ENCODE data around the gene NELFB.

Gene NELFB

GRCh38 chr9:137281345-137282116 is 26.4 kb downstream of the NELFB start:
- DNase-seq (ENCODE audit: low read depth in 2 of 2), result no peak

GRCh38 chr9:137286975-137287383 is 31.9 kb downstream of the NELFB start:
- no peak for DNase-seq (ENCODE audit: low read depth in 2 of 2)

DNA sequence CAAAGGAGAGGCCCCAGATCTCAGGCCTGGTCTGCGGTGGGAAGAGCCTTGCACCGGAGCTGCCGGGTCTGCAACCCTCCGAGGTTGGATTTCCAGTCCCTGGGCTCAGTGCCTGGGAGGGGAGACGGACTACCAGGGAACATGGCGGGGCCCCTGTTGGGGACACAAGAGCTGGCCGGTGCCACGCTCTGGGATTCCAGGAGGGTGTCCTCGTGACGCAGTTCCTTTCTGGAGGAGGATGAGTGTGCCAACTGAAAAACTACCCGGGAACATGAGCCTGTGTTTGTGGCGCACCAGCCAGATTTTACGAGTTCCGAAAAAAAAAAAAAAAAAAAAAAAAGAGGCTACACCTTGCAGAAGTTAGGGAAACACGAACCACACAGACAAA is 38.0 kb downstream of the NELFB start:
- no peak for DNase-seq (ENCODE audit: low read depth in 2 of 2)

GRCh38 chr9:137293482-137294090 is 38.5 kb downstream of the NELFB start:
- DNase-seq (ENCODE audit: low read depth in 2 of 2), result no peak

DNA sequence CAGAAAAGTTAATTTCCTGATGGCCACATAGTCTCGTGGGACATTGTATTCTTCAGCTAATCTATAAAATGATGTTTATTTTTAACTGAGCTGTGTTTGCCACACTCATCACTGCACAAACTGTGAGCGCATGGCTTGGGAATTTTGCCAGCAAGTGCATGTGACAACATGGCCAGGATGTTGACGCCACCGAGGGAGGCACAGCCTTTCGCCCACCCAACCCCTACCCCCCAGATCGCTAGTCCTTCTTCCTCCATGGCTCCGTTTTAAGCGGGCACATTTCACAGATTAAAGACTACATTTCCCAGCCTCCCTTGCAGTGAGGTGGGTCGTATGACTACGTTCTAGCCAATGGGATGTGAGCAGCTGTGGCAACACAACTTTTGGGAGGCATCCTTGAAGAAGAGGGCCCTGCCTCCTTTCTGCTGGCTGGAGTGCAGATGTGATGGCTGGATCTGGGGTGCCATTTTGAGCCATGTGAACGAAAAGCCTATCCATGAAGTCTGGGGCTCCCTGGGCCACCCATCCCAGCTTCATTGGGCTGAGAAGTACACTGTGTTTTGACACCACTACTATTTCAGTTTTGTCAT is 39.1 kb downstream of the NELFB start:
- DNase-seq (ENCODE audit: low read depth in 2 of 2), result no peak

- DNase-seq (ENCODE audit: low read depth in 2 of 2), result no peak
Observed at GRCh38 chr9:137294681-137295237, 39.6 kb downstream of the NELFB start.

DNA sequence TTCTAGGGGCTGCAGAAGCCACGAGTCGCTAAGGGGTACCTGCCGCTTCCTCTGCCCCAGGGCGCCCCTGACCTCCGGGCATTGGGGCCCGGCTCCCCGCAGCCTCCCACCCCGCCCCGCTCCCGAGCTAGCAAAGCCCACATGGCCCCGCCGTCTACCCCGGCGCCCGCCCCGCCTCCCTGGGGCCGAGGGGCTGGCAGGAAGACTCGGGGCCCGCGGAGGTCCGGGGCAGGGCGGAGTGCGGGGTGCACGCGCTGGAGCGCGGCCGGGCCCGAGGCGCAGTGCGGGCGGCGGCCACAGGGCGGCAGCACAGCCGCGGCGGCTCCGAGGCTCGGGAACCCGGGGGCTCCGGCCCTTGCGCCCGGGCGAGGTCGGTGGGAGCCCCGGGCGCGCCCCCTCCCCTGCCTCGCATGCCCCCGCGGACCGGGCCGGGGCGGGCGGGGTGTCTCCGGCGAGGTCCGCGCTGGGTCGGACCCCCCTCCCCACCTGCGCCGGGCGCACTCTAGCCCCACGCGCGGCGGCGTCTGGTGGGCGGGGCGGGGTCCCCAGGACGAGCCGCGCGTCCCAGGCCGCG is 40.2 kb downstream of the NELFB start:
- DNase-seq (ENCODE audit: low read depth in 2 of 2), result no peak

GRCh38 chr9:137295849-137296669 is 40.9 kb downstream of the NELFB start:
- DNase-seq (ENCODE audit: low read depth in 2 of 2), result no peak

- no peak for DNase-seq (ENCODE audit: low read depth in 2 of 2)
Observed at GRCh38 chr9:137296670-137297664, 41.8 kb downstream of the NELFB start.

GRCh38 chr9:137297966-137298365 is 42.8 kb downstream of the NELFB start:
- DNase-seq (ENCODE audit: low read depth in 2 of 2), result no peak

GRCh38 chr9:137298401-137299202 is 43.5 kb downstream of the NELFB start:
- no peak for DNase-seq (ENCODE audit: low read depth in 2 of 2)

DNA sequence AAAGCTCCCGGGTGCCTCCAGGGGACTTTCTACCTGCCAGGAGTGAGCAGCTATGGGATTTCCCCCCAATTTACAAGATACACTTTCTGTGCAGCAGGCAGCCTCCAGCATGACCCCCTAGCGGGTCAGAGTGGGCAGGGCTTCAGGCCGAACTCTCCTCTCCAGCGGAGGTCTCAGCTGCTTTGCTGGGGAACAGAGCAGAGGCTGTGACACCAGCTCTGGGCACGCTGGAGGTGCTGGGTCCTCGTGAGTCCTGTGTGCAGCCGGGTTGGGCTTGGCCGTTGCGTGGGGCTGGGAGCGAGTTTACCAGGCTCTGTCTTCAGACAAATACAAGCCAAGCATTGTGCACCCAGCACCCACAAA is 44.1 kb downstream of the NELFB start:
- no peak for DNase-seq (ENCODE audit: low read depth in 2 of 2)

GRCh38 chr9:137299938-137300337 is 44.8 kb downstream of the NELFB start:
- no peak for DNase-seq (ENCODE audit: low read depth in 2 of 2)

- DNase-seq (ENCODE audit: low read depth in 2 of 2), result no peak
Observed at GRCh38 chr9:137300567-137301080, 45.5 kb downstream of the NELFB start.

GRCh38 chr9:137301081-137301947 is 46.2 kb downstream of the NELFB start:
- no peak for DNase-seq (ENCODE audit: low read depth in 2 of 2)

- peak; percentile 81 to 90 for DNase-seq (ENCODE audit: low read depth in 2 of 2)
Observed at GRCh38 chr9:137302118-137302448, 47.0 kb downstream of the NELFB start, which contains the start of gene NRARP. Gene NRARP (minus strand): TSS chr9:137302271. CDS start chr9:137301928, 343 bp downstream.

- no peak for DNase-seq (ENCODE audit: low read depth in 2 of 2)
Observed at GRCh38 chr9:137302449-137303150, 47.5 kb downstream of the NELFB start.
